WTC11 (cell line): Measurements from ENCODE around the gene EDARADD.

Experiments used
- AFF4 ChIP-seq: sonication (generic); formaldehyde crosslinking; IDR thresholded peaks from 2 replicates; pipeline ENCODE4 v1.8.1; 2023; ENCODE audit warnings: mild to moderate bottlenecking, missing genetic modification reagents, borderline replicate concordance
- ATF2 ChIP-seq: sonication (generic); formaldehyde crosslinking; IDR thresholded peaks from 2 replicates; pipeline ENCODE4 v1.8.1; 2022; ENCODE audit warnings: low read depth, missing genetic modification reagents, borderline replicate concordance
- CTCF ChIP-seq: fragments of 200-600 bp; IDR thresholded peaks from 2 replicates; pipeline ENCODE4 v1.8.0; 2022; ENCODE audit warnings: antibody characterized with exemption
- E2F5 ChIP-seq: sonication (generic); formaldehyde crosslinking; IDR thresholded peaks from 2 replicates; pipeline ENCODE4 v1.8.1; 2022; ENCODE audit warnings: mild to moderate bottlenecking, moderate library complexity, missing genetic modification reagents
- ERG ChIP-seq: fragments of 250-450 bp; sonication (Bioruptor Pico); IDR thresholded peaks from 2 replicates; pipeline ENCODE4 v1.8.0; 2021; ENCODE audit warnings: mild to moderate bottlenecking
- ESRRA ChIP-seq: sonication (generic); formaldehyde crosslinking; IDR thresholded peaks from 2 replicates; pipeline ENCODE4 v1.8.1; 2022; ENCODE audit warnings: mild to moderate bottlenecking, missing genetic modification reagents, borderline replicate concordance
- FOXK1 ChIP-seq: sonication (generic); formaldehyde crosslinking; IDR thresholded peaks from 2 replicates; pipeline ENCODE4 v1.8.0; 2022; ENCODE audit warnings: mild to moderate bottlenecking, moderate library complexity, missing genetic modification reagents
- ZBTB21 ChIP-seq: sonication (generic); formaldehyde crosslinking; IDR thresholded peaks from 2 replicates; pipeline ENCODE4 v1.8.1; 2023; ENCODE audit warnings: mild to moderate bottlenecking, missing genetic modification reagents, borderline replicate concordance

- TF ChIP-seq E2F5 (CRISPR knock-in tag) (no peak), CTCF (no peak), ESRRA (CRISPR knock-in tag) (no peak), AFF4 (no peak), ERG (no peak), FOXK1 (no peak), ATF2 (CRISPR knock-in tag) (no peak), ZBTB21 (no peak)
These were observed 123.0 kb downstream of the EDARADD start for GRCh38 chr1:236516929-236517704.
